Measurements from ENCODE around the gene TARS1.
"Not testable (repeated sequence)": the region's sequence is repeated elsewhere in the genome, so short reads cannot be mapped to it uniquely, and the experiment has no call there.

TARS1 gene

DNA sequence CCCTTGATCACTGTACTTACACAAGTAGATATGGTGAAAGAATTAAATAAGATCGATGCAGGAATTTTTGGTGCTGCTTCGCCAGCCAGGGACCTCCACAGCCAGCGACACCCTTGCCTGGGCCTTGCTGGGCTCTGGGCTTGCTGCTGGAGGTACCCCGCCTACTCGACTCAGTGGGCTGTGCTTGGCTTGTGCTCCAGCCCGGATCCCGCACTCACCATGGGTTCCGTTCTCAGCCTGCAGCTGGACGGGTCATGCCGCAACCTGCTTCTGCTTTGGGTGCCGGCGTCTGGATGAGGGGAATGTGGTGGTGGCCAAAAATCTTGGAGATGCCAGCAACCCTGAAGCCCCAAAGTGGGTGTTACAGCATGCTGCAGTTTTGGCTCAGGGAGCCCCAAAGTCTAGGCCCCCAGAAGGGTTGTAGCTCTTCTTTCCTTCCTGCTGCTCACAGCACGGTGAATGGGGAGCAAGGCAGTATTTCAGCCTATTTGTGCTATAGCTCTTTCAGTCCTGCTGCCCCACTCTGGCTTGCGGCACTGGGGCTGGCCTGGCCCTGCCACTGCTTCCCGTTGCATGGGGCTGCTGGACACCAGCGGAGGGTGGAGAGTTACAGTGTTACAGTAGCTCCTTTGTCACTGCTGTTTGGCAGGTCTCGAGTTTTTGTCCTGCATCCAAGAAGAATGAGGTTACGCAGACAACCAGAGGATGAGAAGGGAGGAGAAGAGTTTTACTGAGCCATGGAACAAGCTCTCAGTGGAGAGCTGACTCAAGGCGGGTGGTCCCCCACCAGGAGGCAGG, 48.0 kb downstream of the TARS1 start:
- ATAC-seq, result no peak

DNA sequence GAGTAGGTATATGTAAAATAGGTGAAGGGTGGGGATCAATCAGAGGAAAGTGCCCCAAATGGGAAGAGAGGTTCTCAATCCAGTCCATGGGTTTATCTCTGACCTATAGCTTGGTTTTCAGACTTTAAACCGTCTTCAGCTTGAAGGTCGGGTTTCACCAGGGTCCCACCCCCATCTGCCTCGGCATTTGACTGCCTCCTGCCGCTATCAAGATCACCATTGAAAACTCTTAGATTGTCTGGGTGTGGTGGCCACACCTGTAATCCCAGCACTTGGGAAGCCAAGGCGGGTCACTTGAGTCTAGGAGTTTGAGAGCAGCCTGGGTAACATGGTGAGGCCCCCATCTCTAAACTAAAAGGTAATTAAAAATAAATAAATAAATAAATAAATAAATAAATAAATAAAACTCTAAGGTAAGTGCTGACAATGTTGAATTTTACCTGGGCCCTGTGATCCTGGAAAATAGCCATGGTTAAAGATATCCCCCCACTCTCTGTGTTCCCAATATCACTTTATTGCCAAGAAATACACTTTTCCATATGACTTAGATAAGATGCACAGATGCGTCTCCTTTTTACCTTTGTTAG, 48.8 kb downstream of the TARS1 start:
- no peak for ATAC-seq

DNA sequence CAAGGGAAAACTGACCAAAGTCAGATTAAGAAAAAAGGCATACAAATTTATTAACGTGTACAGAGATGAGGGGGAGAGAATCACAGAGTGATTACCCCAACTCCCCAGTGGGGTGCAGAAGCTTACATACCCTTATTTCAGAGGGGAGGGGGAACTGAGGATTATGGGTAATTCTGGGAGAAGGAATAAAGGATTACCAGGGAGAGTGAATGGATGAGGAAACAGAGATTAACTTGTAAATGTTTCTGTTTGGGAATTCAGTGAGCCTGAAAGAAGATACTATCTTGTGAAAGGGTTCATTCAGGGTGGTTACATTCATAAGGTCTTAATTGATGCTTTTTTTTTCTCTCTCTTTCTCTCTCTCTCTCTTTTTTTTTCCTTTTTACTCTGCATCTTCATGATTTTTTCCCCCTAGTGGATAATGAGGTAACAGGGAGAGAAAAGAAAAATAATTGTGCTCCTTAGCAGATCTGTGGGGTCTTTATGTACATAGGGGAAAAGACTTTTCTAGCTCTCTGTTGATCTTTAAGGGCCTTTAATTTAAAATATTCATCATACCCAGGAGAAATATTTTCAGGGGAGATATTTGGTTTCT, 49.4 kb downstream of the TARS1 start:
- no peak for ATAC-seq

DNA sequence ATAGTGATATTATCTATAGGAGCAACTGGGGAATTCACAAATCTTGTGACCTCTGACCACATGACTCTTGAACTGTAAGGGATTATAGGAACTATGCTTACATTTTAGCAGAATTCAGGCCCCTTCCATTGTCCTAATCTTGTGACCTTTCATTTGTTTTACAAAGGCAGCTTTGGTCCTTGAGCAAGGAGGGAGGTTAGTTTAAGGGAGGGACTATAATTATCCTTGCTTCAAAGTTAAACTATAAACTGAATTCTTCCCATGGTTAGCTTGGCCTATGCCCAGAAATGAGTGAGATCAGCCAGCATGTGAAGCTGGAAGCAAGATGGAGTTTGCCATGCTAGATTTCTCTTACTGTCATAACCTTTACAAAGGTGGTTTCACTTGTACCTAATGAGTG, 51.2 kb downstream of the TARS1 start:
- ATAC-seq, result no peak

DNA sequence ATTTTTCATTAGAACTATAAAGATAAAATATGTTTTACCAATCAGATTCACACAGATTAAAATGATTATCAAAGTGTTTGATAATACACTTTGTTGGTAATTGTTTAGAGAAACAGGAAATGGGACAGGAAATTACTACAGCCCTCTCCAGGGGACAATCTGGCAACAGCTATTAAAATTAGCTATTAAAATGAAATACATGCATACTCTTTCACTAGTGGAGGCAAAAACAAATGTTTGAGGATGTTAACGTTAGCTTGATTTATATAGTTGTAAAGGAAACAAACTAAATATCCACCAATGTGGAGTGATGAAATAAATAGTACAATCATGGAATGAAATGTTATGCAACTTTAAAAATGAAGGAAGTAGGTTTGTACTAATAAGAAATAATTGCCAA, 53.7 kb downstream of the TARS1 start:
- no peak for ATAC-seq

DNA sequence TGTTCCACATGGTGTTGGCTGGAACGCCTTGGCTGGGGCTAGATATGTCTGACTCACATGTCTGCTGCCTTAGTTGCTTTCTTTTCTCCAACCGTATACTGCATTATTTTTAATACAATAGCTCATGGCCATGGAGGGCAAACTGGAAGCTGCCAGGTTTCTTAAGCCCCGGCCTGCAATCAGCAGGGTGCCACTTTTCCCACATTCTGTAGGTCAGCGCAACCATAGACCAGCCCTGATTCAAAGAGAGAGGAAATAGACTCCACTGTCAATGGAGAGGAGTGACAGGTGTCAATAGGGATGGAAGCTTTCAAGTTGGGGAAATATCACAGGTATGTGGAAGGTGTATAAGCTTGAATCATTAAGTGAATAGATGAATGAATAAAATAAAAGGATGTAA, 60.5 kb downstream of the TARS1 start:
- ATAC-seq, result no peak

DNA sequence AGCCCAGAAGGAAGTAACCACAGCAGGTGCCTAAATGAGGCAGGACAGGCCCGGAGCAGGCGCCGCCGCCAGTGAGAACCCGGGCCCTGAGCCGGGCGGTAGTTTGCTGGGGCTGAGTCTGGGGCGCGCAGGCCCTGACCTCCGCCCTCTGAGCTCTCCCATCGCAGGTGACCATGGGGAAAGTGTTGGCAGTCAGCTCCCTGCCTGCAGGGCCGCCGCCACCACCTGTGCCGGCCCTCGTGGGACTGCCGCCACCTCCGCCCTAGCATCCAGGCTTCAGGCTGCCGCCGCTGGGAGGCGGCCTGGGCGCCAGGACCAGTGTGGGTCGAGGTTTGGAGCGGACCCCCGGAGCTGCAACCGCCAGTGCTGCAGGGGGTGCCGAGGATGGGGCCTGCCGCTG, 61.1 kb downstream of the TARS1 start:
- ATAC-seq, result no peak

DNA sequence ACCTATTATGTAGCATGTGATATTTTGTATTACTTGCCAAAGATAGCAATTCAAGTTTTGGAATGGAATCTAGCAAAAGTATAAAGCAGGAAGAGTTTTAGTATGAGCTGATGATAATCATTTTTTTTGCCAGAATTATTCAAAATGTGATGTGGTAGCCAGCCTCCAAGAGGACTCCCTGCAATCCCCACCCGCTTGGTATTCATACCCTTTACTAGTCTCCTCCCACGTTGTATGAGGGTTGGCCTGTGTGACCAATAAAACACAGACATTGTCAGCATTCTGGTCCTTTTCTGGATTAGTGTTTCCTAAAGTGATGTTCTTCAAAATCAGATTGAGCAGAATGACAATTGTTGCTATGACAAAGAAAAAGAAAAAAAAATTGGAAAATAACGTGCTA, 63.8 kb downstream of the TARS1 start:
- no peak for ATAC-seq

DNA sequence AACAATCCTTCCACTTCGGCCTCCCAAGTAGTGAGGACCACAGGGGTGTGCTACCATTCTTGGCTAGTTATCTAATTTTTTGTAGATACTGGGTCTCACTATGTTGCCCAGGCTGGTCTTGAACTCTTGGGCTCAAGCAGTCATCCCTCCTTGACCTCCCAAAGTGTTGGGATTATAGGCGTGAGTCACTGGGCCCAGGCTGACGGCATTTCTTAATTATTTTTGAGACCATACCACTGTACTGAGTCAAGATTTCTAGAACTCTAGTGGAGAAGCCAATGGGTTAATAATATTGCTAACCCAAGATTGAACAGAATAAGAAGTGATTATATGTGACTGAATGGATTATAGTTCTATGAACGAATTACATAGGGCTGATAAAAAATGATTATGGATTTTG, 66.7 kb downstream of the TARS1 start:
- ATAC-seq, result no peak

DNA sequence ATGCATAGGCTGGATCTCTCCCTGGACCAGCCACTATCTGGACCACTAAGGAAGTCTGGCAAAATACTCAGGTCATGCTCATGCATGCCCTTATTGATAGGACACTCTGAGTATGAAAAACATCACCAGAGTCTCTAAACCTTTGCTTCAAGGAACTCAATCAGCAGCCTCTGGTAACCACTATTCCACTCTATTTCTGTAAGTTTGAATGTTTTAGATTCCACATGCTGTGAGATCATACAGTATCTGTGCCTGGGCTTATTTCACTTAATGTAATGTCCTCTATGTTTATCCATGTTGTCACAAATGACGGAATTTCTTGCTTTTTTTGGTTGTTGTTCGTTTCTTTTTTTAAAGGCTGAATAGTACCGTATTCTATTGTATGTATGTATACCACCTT, 68.3 kb downstream of the TARS1 start:
- ATAC-seq, result no peak

DNA sequence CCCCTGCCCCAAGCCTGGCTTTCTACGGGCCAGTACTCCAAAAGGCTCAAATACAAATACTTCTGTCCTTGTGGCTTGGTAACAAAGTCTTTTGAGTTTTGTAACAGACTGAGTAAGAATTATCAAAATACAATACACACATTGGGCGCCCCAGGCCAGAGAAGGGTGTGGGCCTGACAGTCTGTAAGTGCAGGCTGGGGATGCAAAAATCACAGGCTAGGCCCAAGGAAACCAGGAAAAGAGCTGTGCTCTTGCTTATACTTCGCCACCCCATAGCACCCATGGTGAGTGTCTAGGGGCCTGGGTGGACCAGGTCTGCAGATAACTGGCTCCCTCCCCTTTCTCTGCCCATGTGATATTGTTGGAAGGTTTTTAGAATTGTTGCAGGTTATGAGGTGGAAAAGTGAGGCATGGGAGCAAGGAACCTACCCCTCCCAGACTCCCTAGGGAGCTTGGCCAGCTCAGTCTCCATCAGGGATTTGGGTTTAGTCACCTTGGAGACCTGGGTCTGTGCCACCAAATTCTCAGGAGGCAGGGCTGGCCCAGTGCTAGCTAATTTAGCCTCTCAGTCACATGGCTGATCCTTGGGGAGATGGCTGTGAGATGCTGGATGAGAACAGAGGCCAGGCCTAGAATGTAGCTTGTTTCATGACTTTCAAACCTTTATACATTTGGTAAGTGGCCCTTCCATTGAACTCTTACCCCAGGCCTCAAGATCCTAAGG, 72.9 kb downstream of the TARS1 start:
- no peak for ATAC-seq

DNA sequence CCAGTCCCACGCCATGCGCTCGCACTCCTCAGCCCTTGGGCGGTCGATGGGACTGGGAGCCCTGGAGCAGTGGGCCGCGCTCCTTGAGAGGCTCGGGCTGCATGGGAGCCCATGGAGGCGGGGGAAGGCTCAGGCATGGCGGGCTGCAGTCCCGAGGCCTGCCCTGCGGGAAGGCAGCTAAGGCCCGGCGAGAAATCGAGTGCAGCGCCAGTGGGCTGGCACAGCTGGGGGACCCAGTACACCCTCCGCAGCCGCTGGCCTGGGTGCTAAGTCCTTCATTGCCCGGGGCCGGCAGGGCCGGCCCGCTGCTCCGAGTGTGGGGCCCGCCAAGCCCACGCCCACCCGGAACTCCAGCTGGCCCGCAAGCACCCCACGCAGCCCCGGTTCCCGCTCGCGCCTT, 74.6 kb downstream of the TARS1 start:
- ATAC-seq, result not testable (repeated sequence)

DNA sequence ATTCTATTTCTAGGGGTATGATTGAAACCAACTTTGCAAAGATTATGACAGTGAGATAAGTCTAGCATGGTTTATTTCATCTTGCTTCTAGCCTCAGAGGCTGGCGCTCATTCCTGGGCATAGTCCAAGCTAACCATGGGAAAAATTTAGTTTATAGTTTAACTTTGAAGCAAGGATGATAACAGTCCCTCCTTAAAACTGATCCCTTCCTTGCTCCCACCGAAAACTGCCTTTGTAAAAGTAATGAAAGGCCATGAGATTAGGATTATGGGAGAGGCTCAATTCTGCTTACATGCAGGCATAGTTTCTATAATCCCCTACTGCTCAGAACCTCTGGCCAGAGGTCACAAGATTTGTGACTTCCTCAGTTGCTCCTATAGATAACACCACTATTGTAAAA, 75.7 kb downstream of the TARS1 start:
- ATAC-seq, result no peak
